Activated CD4-positive, alpha-beta T cell treated with anti-CD3 and anti-CD28 coated beads, Interleukin-2, Interleukin-6, amounts not matched to agents 100 ng/mL and 50 ng/mL, durations not matched to agents 16 hours and 8 hours (primary cell): ENCODE measurements around the gene GPC3.
"Not testable (repeated sequence)": the region's sequence is repeated elsewhere in the genome, so short reads cannot be mapped to it uniquely, and the experiment has no call there.

Experiments used
- DNase-seq: peaks from one replicate; pipeline ENCODE4 v3.0.0-alpha.2; 2020

GPC3 gene

GRCh38 chrX:133994576-133994975 is 9.2 kb upstream of the GPC3 start:
- DNase-seq, result no peak

DNA sequence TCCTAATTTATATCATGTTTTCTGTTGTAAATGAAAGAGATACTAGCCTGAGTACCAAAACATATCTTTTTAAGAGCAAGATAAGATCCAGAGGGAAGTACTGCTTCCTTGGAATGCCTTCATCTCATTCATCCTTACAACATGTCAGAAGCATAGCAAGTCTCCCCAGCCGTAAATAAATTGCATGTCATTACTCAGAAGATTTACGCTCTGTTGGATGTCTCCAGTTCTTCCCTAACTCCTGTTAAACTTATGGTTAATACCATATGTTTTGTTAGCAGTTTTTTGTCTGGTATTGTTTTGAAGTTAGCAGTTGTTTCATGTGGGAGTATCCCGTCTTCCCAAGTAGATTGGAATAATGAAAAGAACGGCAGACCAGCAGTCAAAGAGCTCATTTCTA is 7.5 kb upstream of the GPC3 start:
- DNase-seq, result no peak

GRCh38 chrX:133991814-133992213 is 6.4 kb upstream of the GPC3 start:
- no peak for DNase-seq

- not testable (repeated sequence) for DNase-seq
Measured at GRCh38 chrX:133991057-133991456, 5.7 kb upstream of the GPC3 start.

DNA sequence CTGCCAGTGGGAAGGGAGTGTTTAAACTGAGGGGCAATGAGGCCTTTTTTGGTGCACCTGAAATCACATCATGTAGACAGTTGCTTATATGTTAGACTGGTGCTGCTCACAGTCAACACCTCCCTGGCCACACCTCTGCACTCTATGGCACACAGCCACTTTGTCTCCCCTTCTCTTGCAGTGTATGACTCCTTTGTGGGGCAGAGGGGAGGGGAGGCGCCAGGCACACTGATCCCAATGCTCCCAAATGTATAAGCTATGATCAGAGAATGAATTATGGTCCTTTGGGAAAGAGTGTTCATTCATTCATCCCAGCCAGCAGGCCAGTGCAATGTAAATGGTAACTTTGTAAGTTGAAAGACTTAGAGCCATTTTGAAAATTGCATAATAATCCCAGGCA is 4.6 kb upstream of the GPC3 start:
- no peak for DNase-seq

DNA sequence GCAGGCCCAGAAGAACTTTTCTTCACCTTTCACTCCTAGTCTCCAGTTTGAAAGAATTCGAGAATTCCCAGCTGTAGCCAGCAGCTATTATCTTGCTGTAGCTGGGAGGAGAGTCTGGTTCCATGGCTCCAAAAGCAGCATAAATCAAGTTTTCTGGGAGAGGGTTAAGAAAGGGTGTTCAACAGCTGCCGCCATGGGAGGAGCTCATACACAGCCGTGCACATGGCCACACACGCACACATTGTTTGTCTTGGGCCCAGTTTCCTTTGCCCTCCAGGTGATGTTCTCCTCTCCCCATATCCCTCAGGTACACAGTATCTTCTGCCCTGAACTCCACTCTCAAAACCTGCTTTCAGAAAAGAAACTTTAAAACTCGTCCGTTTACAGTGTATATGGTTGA is 4.1 kb upstream of the GPC3 start:
- no peak for DNase-seq

GRCh38 chrX:133988010-133988409 is 2.6 kb upstream of the GPC3 start:
- no peak for DNase-seq

- DNase-seq, result no peak
Measured at GRCh38 chrX:133987188-133987587, 1.8 kb upstream of the GPC3 start.

DNA sequence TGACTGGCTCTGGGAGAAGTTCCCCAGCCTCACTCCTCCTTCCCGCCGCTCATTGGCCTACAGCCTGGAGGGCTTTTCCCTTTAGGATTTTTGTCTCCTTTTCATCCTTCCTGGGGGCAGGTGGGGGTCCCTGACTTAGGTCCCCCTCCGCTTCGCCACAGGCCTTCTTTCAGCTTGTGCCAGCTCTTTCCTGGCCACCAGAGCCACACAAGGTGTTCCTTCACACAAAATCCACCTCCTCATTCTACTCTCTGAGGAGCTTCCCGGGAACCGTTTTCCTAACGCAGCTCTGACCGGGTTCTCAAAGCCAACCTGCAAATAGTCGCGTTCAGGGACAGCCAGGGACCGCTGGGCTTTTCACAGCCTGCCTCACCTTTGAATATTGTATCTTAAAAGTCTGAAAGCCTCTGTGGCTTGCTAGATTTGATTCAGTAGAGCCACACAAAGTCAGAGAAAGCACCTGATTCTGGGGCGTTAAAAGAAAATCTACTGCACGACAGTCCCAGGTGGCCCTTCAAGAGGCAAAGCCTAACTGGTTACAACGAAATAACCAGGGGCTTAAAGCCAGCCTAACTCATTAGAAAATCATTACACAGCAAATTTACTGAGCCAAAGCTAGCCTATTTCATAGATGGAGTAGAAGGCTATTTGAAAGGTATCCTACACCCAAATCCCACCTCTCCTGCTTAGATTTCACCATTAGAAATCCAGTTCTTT is 731 bp upstream of the GPC3 start:
- no peak for DNase-seq

- DNase-seq, result no peak
Measured at GRCh38 chrX:133984857-133985163, 584 bp downstream of the GPC3 start.

DNA sequence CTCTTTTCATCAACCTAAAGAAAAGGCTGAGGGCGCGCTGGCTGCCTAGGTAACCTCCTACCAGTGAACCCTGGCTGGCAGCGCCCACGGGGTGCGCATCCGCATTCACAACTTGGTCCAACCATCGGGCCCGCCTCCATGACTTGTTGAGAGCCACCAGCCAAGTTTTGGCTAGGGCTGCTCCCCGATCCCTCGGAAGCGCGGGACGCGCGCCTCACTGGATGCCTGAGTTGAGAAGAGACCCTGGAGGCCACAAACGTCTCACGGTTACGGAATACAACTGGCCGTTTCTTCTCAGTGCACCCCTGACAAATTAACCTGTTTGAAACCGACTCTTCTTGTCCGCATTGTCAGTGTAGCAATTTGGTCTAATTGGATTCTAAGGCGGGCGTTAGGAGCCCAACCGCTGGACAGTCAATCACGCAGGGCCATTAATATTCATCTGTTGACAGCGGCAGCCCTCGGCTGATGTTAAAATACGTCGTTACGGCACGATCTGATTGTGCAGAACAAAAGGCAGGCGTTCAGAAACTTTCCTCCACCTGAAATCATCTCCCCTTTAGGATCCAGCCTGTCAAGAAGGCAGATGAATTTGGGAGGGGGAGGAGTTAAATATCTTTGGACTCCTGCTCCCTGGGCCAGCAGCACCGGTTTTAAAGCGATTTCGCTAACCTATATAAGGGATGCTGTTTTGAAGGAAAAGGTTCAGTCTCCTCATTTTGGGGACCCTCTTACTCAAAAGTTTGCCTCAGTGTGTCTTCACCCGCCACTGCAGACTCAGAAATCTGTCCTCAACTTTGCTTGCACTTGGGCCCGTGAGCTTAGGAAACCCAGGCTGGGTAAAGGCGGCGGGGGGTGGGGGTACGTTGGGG is 1.2 kb downstream of the GPC3 start:
- DNase-seq, result no peak

- no peak for DNase-seq
Measured at GRCh38 chrX:133983256-133983973, 2.0 kb downstream of the GPC3 start.

DNA sequence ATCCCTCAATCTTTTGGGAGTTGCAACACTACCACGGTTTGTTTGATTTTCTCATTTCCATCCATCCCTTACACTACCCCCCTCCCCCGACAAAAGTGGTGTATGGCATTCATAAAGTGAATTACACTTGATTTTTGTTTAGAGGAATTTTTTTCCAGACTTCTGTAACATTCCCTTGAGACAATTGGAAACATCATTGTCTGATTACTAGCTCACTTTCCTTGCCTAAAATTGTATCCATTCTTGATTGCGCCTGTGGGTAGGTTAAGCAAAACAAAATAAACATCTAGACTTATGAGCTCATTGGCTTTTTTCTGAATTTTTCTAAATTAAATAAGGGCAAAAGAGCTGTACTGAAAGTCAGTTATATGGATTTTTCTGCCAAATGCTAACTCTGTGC is 3.5 kb downstream of the GPC3 start:
- no peak for DNase-seq

- no peak for DNase-seq
Measured at GRCh38 chrX:133980832-133981588, 4.4 kb downstream of the GPC3 start.

DNA sequence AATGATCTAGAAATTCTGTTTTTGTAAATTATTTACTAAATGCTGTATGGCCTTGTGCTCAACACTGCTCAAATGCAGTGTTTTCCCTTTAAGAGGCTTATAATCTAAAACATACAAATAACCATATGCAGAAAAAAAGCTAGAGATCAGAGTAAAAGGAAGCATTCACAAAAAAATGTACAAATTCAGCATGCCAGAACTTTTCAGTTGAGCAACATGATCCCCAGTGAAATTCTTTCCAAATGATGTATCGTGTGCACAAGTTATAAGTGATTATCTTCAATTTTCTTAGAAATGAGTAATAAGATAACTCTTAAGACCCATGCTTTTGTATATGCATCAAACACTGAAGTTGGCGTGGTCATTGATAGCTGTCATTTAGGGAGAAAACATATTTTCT is 5.0 kb downstream of the GPC3 start:
- no peak for DNase-seq

DNA sequence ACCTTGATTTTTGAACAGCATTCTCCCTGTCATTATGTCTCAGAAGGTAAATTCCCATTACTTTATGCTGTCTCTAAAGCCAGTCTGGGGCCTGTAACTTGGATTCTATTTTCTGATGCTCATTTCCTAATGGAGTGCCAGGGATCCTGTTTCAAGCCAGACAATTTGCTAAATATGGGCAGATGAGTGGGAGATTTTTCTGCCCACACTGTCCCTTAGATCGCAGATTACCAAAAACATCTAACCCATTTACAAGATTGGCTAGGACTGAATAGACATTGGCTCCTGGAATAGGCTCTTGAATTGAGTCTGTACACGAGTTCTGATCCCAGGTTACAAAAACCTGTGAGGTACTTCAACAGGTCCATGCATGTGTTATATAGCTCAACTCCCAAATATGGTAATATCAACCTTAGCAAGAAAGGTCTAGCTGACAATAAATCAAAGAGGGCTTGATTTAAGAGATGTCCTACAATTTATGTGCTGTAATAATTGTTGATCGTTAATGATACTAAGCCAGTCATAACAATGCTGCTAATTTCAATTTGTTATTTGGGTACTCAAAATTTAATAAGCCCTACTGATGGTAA is 5.7 kb downstream of the GPC3 start:
- no peak for DNase-seq

DNA sequence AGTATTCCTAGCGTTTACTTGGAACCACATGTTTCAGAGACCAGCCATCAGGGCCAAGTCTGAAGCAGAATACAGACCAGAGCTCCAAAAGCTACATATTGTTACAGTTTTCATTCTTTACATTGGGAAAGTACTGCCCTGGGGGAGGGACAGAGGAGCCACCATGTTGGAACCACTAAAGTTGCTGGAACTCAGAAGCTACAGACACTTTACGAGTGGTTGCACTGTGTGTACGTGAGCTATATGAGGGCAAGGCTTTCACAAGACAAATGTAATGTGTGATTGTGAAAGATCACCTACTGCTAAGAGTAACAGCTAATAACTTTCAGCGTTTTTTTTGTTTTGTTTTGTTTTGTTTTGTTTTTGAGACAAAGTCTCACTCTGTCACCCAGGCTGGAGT is 11.7 kb downstream of the GPC3 start:
- no peak for DNase-seq

DNA sequence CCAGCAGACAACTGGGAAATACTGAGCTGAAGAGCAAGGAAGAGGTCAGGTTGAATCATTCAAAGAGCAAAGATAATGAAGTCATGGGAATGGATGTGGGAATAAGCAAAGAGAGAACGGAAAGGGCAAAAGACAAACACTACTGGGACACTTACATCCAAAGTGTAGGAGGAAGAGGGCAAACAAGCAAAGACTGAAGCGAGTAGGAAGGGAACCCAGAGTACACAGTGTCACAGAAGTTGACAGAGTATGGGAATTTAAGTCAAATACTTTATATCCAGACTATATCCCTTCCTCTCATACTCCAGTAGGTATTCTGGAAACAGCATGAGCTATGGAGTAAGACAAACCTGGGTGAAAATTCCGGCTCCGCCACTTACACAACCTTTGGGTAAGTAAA is 12.5 kb downstream of the GPC3 start:
- no peak for DNase-seq

GRCh38 chrX:133971586-133971985 is 13.8 kb downstream of the GPC3 start:
- no peak for DNase-seq

- no peak for DNase-seq
Measured at GRCh38 chrX:133970076-133970475, 15.3 kb downstream of the GPC3 start.

- DNase-seq, result no peak
Measured at GRCh38 chrX:133969191-133969590, 16.2 kb downstream of the GPC3 start.

DNA sequence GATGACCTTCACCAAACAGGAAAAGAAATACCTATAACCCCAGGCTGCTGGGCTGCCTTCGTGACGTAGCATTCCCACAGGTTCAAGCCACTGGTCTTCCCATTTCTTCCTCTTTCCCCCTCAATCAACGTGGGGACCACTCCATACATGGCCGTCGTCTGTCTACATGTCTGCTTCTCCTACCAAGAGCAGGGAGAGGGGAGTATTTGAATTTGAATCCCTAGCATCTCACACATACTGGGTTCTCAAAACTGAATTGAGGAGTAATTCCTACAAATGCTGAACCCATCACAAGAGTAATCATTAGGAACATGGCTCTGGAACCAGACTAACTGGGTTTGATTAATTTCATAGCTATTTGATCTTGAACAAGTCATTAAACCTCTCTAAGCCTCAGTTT is 17.3 kb downstream of the GPC3 start:
- DNase-seq, result no peak

- DNase-seq, result no peak
Measured at GRCh38 chrX:133966199-133966598, 19.2 kb downstream of the GPC3 start.
